GM12878 (cell line): ENCODE measurements around the gene HOXA1. TPM values are rescaled to one million over a fixed set of nuclear protein-coding genes. Genes with fewer than 3 reads are reported as not detected.

Experiments
- ATAC-seq: fragments of 200-7000 bp; cut with Tn5 transposase; 3 replicates; pipeline ENCODE4 v1.9.1; 2020; ENCODE audit warnings: mild to moderate bottlenecking, moderate library complexity
- BruUV-seq: library from RNA; stranded (reverse); fragments of 400-500 nt; replicated peaks from 2 replicates; lab custom pipeline; 2021; lab: Mats Ljungman, UMichigan
- CTCF ChIA-PET: fragments of 300-600 bp; sonication (Branson Sonifier 250); formaldehyde crosslinking; extraction: SDS; loops from one replicate; lab custom pipeline; 2021; ENCODE audit warnings: inconsistent platforms; lab: Yijun Ruan, JAX
- POLR2A ChIA-PET: fragments of 350-600 bp; formaldehyde crosslinking; extraction: SDS; loops from one replicate; lab custom pipeline; 2021; ENCODE audit warnings: inconsistent platforms; lab: Charles Lee
- RAD21 ChIA-PET: fragments of 300-600 bp; sonication (Branson Sonifier 250); formaldehyde crosslinking; loops from one replicate; lab custom pipeline; 2023; ENCODE audit warnings: antibody characterized with exemption; ENCODE audit not compliant: unreplicated experiment; lab: Charles Lee
- SMC1A ChIA-PET: fragments of 300-600 bp; sonication (Branson Sonifier 250); formaldehyde crosslinking; loops from one replicate; lab custom pipeline; 2023; ENCODE audit not compliant: unreplicated experiment, uncharacterized antibody; lab: Charles Lee
- DNase-seq: peaks from one replicate; pipeline ENCODE4 v3.0.0-alpha.2; 2011; ENCODE audit warnings: low read depth, low spot score
- FAIRE-seq: peaks from 3 replicates; lab custom pipeline; 2011; peaks lifted over from hg19 to GRCh38; lab: Jason Lieb, UNC
- H2AFZ ChIP-seq: 2 replicates; pipeline ENCODE4 v1.6.0; 2011; ENCODE audit warnings: low read depth, low read length, control low read depth; ENCODE audit not compliant: control insufficient read depth
- H3K27ac ChIP-seq: 2 replicates; pipeline ENCODE4 v1.5.1; 2011; ENCODE audit warnings: control low read depth; ENCODE audit not compliant: control insufficient read depth, insufficient read depth
- H3K27me3 ChIP-seq, 2 experiments: replicated peaks in 1 of 2; 2 replicates each; pipeline versions ENCODE4 v1.6.0 to v1.6.1; 2011; ENCODE audit warnings: low read length in 1 of 2; ENCODE audit not compliant: control insufficient read depth in 2 of 2, insufficient read depth in 2 of 2
- H3K36me3 ChIP-seq, 2 experiments: 2 replicates each; pipeline ENCODE4 v1.5.1; 2011; ENCODE audit warnings: low read length in 1 of 2; ENCODE audit not compliant: control insufficient read depth in 2 of 2, insufficient read depth in 2 of 2
- H3K4me1 ChIP-seq: 2 replicates; pipeline ENCODE4 v1.6.1; 2011; ENCODE audit warnings: mild to moderate bottlenecking, low read length, moderate library complexity, mixed read lengths; ENCODE audit not compliant: control insufficient read depth, insufficient read depth
- H3K4me2 ChIP-seq: 2 replicates; pipeline ENCODE4 v1.6.0; 2011; ENCODE audit warnings: control low read depth; ENCODE audit not compliant: control insufficient read depth, insufficient read depth
- H3K4me3 ChIP-seq: fragments of 200-600 bp; sonication (generic); 2 replicates; pipeline ENCODE4 v1.5.1; 2016
- H3K79me2 ChIP-seq: 2 replicates; pipeline ENCODE4 v1.6.0; 2011; ENCODE audit warnings: low read length; ENCODE audit not compliant: control insufficient read depth, insufficient read depth
- H3K9ac ChIP-seq: 2 replicates; pipeline ENCODE4 v1.8.0; 2011; ENCODE audit warnings: low read length, control low read depth, mixed read lengths; ENCODE audit not compliant: control insufficient read depth, insufficient read depth
- H3K9me3 ChIP-seq: replicated peaks from 3 replicates; pipeline ENCODE4 v1.5.1; 2011; ENCODE audit warnings: mild to moderate bottlenecking, low read length; ENCODE audit not compliant: control insufficient read depth, insufficient read depth
- H4K20me1 ChIP-seq: 2 replicates; pipeline ENCODE4 v1.6.0; 2011; ENCODE audit not compliant: control insufficient read depth, insufficient read depth
- CHD1 ChIP-seq: IDR thresholded peaks from 2 replicates; pipeline ENCODE4 v1.6.1; 2012; ENCODE audit warnings: low read depth, low read length, improper control_type of control experiment
- MYB ChIP-seq: fragments of 150-350 bp; IDR thresholded peaks from 2 replicates; pipeline ENCODE4 v1.6.1; 2014; ENCODE audit warnings: mild to moderate bottlenecking, low read depth, low read length, borderline replicate concordance
- NFIC ChIP-seq: IDR thresholded peaks from 2 replicates; pipeline ENCODE4 v1.6.1; 2012; ENCODE audit warnings: low read depth, mild to moderate bottlenecking, inconsistent platforms, low read length, moderate library complexity
- STAT3 ChIP-seq: IDR thresholded peaks from 2 replicates; pipeline ENCODE4 v1.6.1; 2011; ENCODE audit warnings: low read depth, low read length, improper control_type of control experiment
- SUPT20H ChIP-seq: IDR thresholded peaks from 2 replicates; pipeline ENCODE4 v1.6.1; 2011; ENCODE audit warnings: low read depth, mild to moderate bottlenecking, low read length, moderate library complexity, borderline replicate concordance; ENCODE audit not compliant: control insufficient read depth
- TARDBP ChIP-seq: IDR thresholded peaks from 2 replicates; pipeline ENCODE4 v1.6.1; 2016; ENCODE audit warnings: borderline replicate concordance
- WGBS: methylation state at CpG from one replicate; pipeline ENCODE4 v1.1.6; 2016; ENCODE audit warnings: low lambda C conversion rate; ENCODE audit not compliant: insufficient replicate concordance, insufficient coverage; ENCODE audit errors: missing lambda C conversion rate; 5-methylcytosine and 5-hydroxymethylcytosine counted together
- in situ Hi-C: fragments of 300-500 bp; cut with MboI; formaldehyde crosslinking; loops from 9 replicates; pipeline ENCODE4 v1.14.3; 2018; ENCODE audit warnings: mixed read lengths
- intact Hi-C: fragments of 100-400 bp; cut with micrococcal nuclease; formaldehyde crosslinking; loops from one replicate; pipeline ENCODE4 v1.14.2; 2022; ENCODE audit not compliant: unreplicated experiment
- polyA plus RNA-seq, 11 experiments: library from polyadenylated mRNA; depleted of rRNA in 4 of 11; unstranded in 6 of 11; stranded (reverse) in 5 of 11; fragments of >200 nt; fragmentation: Nextera tagmentation in 4 of 11; fragmentation: Illumina TruSeq in 1 of 11; extraction: Ambion mirVana in 4 of 11; extraction: Trizol in 1 of 11; gene quantifications; 1 replicate in 1 of 11; 2 replicates in 10 of 11; pipeline versions ENCODE4 v1.2.1 to v1.2.3, GENCODE V29; 2011 to 2016; ENCODE audit warnings: inconsistent platforms in 2 of 11, missing spikeins in 2 of 11, low read depth in 1 of 11
- total RNA-seq, 4 experiments: library from RNA; depleted of rRNA in 3 of 4; stranded (reverse); fragments of >200 nt in 3 of 4; fragmentation: Illumina TruSeq in 1 of 4; extraction: Trizol in 1 of 4; gene quantifications; 2 replicates each; pipeline versions ENCODE4 v1.2.1 to v1.2.3, GENCODE V29; 2013 to 2021

The HOXA1 gene
- total and polyA plus RNA-seq, 10 of the 15 experiments (the other 5 are each of a cell fraction or from before 2014, with no cell fraction given), result 0.06 to 1.7 (median 0.18) TPM; not detected in 3

GRCh38 chr7:27098578-27099451 is 3.0 kb upstream of the HOXA1 start:
- H3K27ac ChIP-seq, result no peak overlapping the region
- peaks cover 3 to 4% of the 10 kb centered on the region in 2 experiments for H3K27me3 ChIP-seq
- H3K9me3 ChIP-seq, result no peaks in the 10 kb centered on the region; the same call in 2 of the 3 replicates
- peaks cover 6% of the 10 kb centered on the region for H3K4me1 ChIP-seq
- H3K79me2 ChIP-seq, result no peaks in the 10 kb centered on the region
- H3K36me3 ChIP-seq, result no peaks in the 10 kb centered on the region
- in situ Hi-C loops (no loop called here), intact Hi-C loops (no loop called here)
- no peak for FAIRE-seq
- ChIA-PET POLR2A (interaction anchor here (0.7 kb wide), 1 partner anchor 51 kb away, joined by 3 read pairs; no protein-coding TSS in a partner anchor), SMC1A (interaction anchor here (1.0 to 2.4 kb wide), 5 partner anchors 8 to 192 kb away, joined by 3 to 8 read pairs (median 3); no protein-coding TSS in a partner anchor), CTCF (interaction anchor here (0.6 to 1.5 kb wide), 4 partner anchors 7 to 245 kb away, joined by 3 to 5 read pairs (median 4); no protein-coding TSS in a partner anchor), RAD21 (interaction anchor here (0.6 kb wide), 1 partner anchor 802 kb away, joined by 3 read pairs; no protein-coding TSS in a partner anchor)
- no peak overlapping the region for H3K4me3 ChIP-seq
- no peak overlapping the region for H3K4me2 ChIP-seq
- no peak for ATAC-seq
- BruUV-seq, result no TSS peak
- TF ChIP-seq SUPT20H, result no peak
- no peak for TF ChIP-seq NFIC
- no peak for TF ChIP-seq CHD1
- no peak for TF ChIP-seq TARDBP
- TF ChIP-seq STAT3, result no peak
- TF ChIP-seq MYB, result no peak
- H4K20me1 ChIP-seq, result no peaks in the 10 kb centered on the region
- H3K9ac ChIP-seq, result no peak overlapping the region
- 96% methylated on average over 38 of the region's 38 CpGs for WGBS
- no peak overlapping the region for H2AFZ ChIP-seq
- DNase-seq, result no peak
